SJCRH30 (cell line): ENCODE measurements around the gene MYMK. TPM values are rescaled to one million over a fixed set of nuclear protein-coding genes. Genes with fewer than 3 reads are reported as not detected.

Experiments used
- DNase-seq, 2 experiments: peaks; one replicate each; pipeline ENCODE4 v3.0.0-alpha.2; 2015 to 2020
- H3K27ac ChIP-seq: fragments of 250-450 bp; sonication (Bioruptor Pico); 2 replicates; pipeline ENCODE4 v1.5.1; 2020; ENCODE audit warnings: mild to moderate bottlenecking, moderate library complexity
- H3K27me3 ChIP-seq: fragments of 250-450 bp; sonication (Bioruptor Pico); 2 replicates; pipeline ENCODE4 v1.5.1; 2020; ENCODE audit warnings: mild to moderate bottlenecking, moderate library complexity
- H3K36me3 ChIP-seq: fragments of 250-450 bp; sonication (Bioruptor Pico); 2 replicates; pipeline ENCODE4 v1.5.1; 2020; ENCODE audit warnings: mild to moderate bottlenecking, moderate library complexity
- H3K4me1 ChIP-seq: fragments of 250-450 bp; sonication (Bioruptor Pico); 2 replicates; pipeline ENCODE4 v1.5.1; 2020; ENCODE audit warnings: mild to moderate bottlenecking, moderate library complexity
- H3K4me3 ChIP-seq: fragments of 250-450 bp; sonication (Bioruptor Pico); 2 replicates; pipeline ENCODE4 v1.5.1; 2020; ENCODE audit warnings: mild to moderate bottlenecking, moderate library complexity
- H3K9me3 ChIP-seq: fragments of 250-450 bp; sonication (Bioruptor Pico); replicated peaks from 2 replicates; pipeline ENCODE4 v1.5.1; 2020; ENCODE audit warnings: mild to moderate bottlenecking, moderate library complexity
- total RNA-seq: library from RNA; depleted of rRNA; stranded (reverse); fragments of >200 nt; shearing (Covaris generic); gene quantifications from 2 replicates; pipeline ENCODE4 v1.2.3, GENCODE V29; 2014; rRNA removed

The MYMK gene
- total RNA-seq, 1 experiment from 2014 or later: 2.0 TPM

DNA sequence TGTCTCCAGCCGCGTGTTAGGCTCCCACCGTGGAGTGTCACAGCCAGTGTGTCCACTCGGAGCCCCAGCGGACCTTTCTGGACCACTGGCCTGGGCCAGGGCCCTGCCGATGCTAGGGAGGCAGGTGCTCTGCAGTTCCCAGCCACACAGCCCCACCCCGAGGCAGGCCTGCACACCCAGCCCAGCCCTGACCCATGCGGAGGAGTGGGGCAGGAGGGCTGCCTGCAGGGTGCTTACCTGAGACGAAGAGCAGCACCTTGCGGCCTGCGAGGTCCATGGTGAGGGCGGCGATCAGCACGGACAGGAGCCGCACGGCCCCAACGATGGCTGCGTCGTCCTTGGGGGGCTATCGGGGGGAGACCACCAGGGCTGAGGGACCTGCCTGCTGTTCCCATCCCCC, 51.0 kb downstream of the MYMK start:
- DNase-seq: no peak
- H3K4me3 ChIP-seq: no peak overlapping the region
- H3K4me1 ChIP-seq: peaks cover 6% of the 10 kb centered on the region
- H3K27me3 ChIP-seq: no peaks in the 10 kb centered on the region
- no peaks in the 10 kb centered on the region for H3K9me3 ChIP-seq
- peaks cover 8% of the 10 kb centered on the region; the same call in 1 of the 2 replicates for H3K36me3 ChIP-seq
- H3K27ac ChIP-seq: no peak overlapping the region

DNA sequence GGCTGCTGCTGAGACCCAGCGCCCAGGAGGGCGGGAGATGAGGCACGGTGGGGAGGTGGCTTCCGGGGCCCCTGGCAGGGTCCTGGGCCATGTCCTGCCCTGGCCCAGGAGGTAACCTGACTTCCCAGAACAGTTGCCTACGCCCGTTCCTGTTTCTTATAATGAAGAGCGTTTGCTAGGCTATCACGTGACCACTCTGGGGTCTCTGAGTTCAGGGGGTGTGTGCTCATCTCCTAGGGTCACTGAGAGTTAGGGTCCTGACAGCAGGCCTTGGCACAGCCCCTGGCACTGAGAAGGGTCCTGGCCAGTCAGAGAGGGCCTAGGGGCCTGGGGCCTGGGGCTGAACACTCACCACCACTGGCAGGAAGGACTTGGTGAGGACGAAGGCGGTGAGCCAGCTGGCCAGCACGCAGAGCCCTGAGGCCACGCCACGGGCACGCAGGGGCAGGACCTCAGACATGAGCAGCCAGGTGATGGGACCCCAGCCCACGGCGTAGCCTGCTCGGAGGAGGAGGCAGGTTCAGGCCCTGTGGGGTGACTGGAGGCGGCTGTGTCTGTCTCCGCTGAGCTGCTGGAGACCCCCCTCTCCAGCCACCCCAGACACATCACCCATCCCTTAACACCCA, 51.9 kb downstream of the MYMK start:
- Histone ChIP-seq H3K36me3 (peaks cover 8% of the 10 kb centered on the region; the same call in 1 of the 2 replicates), H3K27ac (no peak overlapping the region), H3K27me3 (no peaks in the 10 kb centered on the region), H3K4me1 (peaks cover 2% of the 10 kb centered on the region), H3K9me3 (no peaks in the 10 kb centered on the region), H3K4me3 (no peak overlapping the region)
- DNase-seq: no peak

DNA sequence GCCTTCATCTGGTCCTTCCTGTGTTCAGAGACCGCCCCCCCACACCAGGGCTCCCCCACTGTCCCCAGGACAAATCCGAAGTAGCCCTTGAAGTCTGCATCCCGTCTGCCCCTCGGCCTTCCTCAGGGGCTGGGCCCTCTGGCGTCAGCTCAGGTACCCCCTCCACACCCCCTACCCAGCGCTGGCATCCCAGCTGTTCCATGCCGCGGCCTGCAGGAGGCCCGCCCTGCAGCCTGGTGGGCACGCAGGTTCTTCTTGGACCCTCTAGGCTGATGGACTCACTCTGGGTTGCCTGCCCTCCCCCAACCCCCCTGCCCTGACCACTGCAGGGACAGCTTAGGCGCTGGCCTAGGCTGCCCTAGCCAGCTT, 52.5 kb downstream of the MYMK start:
- Histone ChIP-seq H3K9me3 (no peaks in the 10 kb centered on the region), H3K27ac (no peak overlapping the region), H3K4me1 (no peaks in the 10 kb centered on the region), H3K36me3 (peaks cover 8% of the 10 kb centered on the region; the same call in 1 of the 2 replicates), H3K4me3 (no peak overlapping the region), H3K27me3 (no peaks in the 10 kb centered on the region)
- no peak for DNase-seq

- DNase-seq: no peak
- Histone ChIP-seq H3K9me3 (no peaks in the 10 kb centered on the region), H3K4me3 (no peak overlapping the region), H3K36me3 (peaks cover 8% of the 10 kb centered on the region; the same call in 1 of the 2 replicates), H3K27me3 (no peaks in the 10 kb centered on the region), H3K4me1 (no peaks in the 10 kb centered on the region), H3K27ac (no peak overlapping the region)
These were observed 53.0 kb downstream of the MYMK start for GRCh38 chr9:133471551-133472276.

DNA sequence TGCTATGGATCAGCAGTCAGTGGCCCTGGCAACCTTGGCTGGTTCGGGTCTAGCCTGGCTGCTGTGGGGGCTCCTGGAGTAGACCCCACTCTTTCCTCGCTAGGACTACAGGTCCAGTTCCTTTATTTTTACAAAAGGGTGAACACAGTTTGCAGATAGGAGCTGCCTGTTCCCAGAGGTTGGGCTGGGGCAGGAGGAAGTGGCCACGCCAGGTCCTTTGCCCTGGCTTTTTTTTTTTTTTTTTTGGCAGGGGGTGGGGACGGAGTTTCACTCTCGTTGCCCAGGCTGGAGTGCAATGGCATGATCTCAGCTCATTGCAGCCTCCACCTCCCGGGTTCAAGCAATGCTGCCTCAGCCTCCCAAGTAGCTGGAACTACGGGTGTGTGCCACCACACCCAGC, 53.8 kb downstream of the MYMK start:
- no peak for DNase-seq
- Histone ChIP-seq H3K9me3 (no peaks in the 10 kb centered on the region), H3K27ac (no peak overlapping the region), H3K4me1 (no peaks in the 10 kb centered on the region), H3K27me3 (no peaks in the 10 kb centered on the region), H3K4me3 (no peak overlapping the region), H3K36me3 (peaks cover 8% of the 10 kb centered on the region; the same call in 1 of the 2 replicates)

GRCh38 chr9:133470427-133470924, 54.3 kb downstream of the MYMK start:
- H3K4me1 ChIP-seq: no peaks in the 10 kb centered on the region
- H3K9me3 ChIP-seq: no peaks in the 10 kb centered on the region
- DNase-seq: no peak
- H3K36me3 ChIP-seq: peaks cover 8% of the 10 kb centered on the region; the same call in 1 of the 2 replicates
- H3K27me3 ChIP-seq: no peaks in the 10 kb centered on the region
- H3K27ac ChIP-seq: no peak overlapping the region
- no peak overlapping the region for H3K4me3 ChIP-seq

DNA sequence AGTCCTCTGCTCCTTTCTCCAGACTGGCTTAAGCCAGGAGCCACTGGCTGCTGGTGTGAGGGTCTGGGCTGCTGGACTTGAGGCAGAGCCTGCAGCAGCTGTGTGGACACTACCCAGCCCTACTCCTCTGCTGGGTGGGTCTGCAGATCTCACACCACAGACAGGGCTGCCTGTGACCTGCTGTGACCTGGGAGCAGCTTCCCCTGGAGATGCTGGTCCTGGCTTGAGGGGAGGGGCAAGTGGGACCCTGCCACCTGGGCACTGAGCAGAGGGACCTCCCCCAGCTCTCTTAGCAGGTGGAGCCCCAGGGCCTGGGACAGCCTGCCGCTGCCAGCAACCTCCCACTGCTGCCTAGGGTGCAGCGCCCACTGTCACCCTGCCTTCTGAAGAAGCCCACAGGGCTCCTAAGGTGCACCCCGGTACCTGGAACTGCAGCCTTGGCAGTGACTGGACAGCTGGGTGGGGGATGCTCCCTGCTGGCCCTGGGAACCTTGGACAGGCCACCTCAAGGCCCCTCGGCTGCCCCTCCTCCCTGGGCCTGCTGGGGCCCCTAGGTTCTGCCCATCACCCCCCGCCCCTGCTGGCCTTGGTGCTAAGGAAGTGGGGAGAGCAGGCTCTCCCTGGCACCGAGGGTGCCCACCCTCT, 55.9 kb downstream of the MYMK start:
- Histone ChIP-seq H3K4me3 (no peak overlapping the region), H3K27me3 (no peaks in the 10 kb centered on the region), H3K4me1 (no peaks in the 10 kb centered on the region), H3K27ac (no peak overlapping the region), H3K9me3 (no peaks in the 10 kb centered on the region), H3K36me3 (peaks cover 5% of the 10 kb centered on the region; the same call in 1 of the 2 replicates)
- DNase-seq: no peak

DNA sequence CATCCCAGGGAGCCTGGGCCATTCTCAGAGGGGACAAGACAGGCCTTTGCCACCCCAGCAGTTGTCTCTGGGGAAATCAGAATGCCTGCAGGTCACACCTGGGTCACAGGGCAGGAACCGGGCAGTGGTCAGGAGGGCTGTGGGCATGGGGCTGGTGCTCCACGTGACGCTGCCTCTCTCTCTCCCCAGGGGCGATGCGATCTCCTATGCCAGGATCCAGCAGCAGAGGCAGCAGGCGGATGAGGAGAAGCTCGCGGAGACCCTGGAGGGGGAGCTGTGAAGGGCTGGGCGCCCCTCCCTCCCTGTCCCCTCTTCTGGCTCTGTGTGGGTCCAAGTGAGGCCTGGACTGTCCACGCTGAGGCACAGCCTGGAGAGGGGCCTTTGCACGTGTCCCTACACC, 56.4 kb downstream of the MYMK start:
- Histone ChIP-seq H3K27ac (no peak overlapping the region), H3K27me3 (no peaks in the 10 kb centered on the region), H3K9me3 (no peaks in the 10 kb centered on the region), H3K4me1 (no peaks in the 10 kb centered on the region), H3K4me3 (no peak overlapping the region), H3K36me3 (peaks cover 2% of the 10 kb centered on the region; the same call in 1 of the 2 replicates)
- no peak for DNase-seq

GRCh38 chr9:133467101-133467500, 57.7 kb downstream of the MYMK start:
- no peak for DNase-seq
- Histone ChIP-seq H3K9me3 (no peaks in the 10 kb centered on the region), H3K27ac (no peak overlapping the region), H3K4me3 (no peak overlapping the region), H3K36me3 (no peaks in the 10 kb centered on the region; the same call in 1 of the 2 replicates), H3K4me1 (no peaks in the 10 kb centered on the region), H3K27me3 (no peaks in the 10 kb centered on the region)

DNA sequence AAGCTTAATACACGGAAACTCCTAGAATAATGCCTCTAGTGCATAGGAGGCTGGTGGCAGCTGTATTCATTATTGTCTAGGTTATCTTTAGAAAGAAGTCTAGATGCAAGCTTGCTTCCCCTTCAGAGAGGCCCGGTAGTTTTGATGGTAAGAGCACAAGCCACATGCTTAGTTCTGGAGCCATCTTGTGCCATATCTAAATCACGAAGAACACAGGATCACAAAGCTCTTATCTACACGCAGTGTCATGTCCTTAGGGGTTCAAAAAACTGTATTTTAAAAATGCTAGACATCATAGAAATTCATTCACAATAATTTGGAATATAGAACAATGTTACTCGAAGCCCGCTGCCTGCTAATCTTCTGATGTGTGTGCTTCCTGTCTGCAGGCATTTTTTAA, 58.8 kb downstream of the MYMK start:
- H3K9me3 ChIP-seq: no peaks in the 10 kb centered on the region
- no peak overlapping the region for H3K4me3 ChIP-seq
- H3K36me3 ChIP-seq: no peaks in the 10 kb centered on the region
- H3K4me1 ChIP-seq: peaks cover under 1% of the 10 kb centered on the region; the same call in 1 of the 2 replicates
- no peak overlapping the region for H3K27ac ChIP-seq
- H3K27me3 ChIP-seq: no peaks in the 10 kb centered on the region
- no peak for DNase-seq

- Histone ChIP-seq H3K36me3 (no peaks in the 10 kb centered on the region), H3K4me1 (peaks cover 5% of the 10 kb centered on the region; the same call in 1 of the 2 replicates), H3K4me3 (no peak overlapping the region), H3K27ac (no peak overlapping the region), H3K27me3 (no peaks in the 10 kb centered on the region), H3K9me3 (no peaks in the 10 kb centered on the region)
- no peak for DNase-seq
These were observed 60.1 kb downstream of the MYMK start for GRCh38 chr9:133464638-133465037.

Other genes starting within 250 kb of the MYMK start
- not detected in 2 replicates for gene ABO, start 249.8 kb downstream of the MYMK start, total RNA-seq
- gene SURF6, start 188.8 kb downstream of the MYMK start, total RNA-seq: 27.8 and 29.2 TPM in 2 replicates
- gene MED22, start 176.8 kb downstream of the MYMK start, total RNA-seq: 60.2 and 71.8 TPM in 2 replicates
- gene RPL7A, start 176.7 kb downstream of the MYMK start, total RNA-seq: 3,575 and 3,860 TPM in 2 replicates
- gene SURF1, start 168.5 kb downstream of the MYMK start, total RNA-seq: 19.0 and 19.3 TPM in 2 replicates
- 34.7 and 36.2 TPM in 2 replicates for gene SURF2, start 168.4 kb downstream of the MYMK start, total RNA-seq
- gene SURF4, start 148.9 kb downstream of the MYMK start, total RNA-seq: 232 and 233 TPM in 2 replicates
- gene STKLD1, start 148.6 kb downstream of the MYMK start, total RNA-seq: 1.7 and 1.8 TPM in 2 replicates
- gene REXO4, start 106.9 kb downstream of the MYMK start, total RNA-seq: 39.5 and 41.0 TPM in 2 replicates
- gene ADAMTS13, start 102.6 kb downstream of the MYMK start, total RNA-seq: 0.42 and 0.43 TPM in 2 replicates
- 12.1 and 13.6 TPM in 2 replicates for gene CACFD1, start 65.0 kb downstream of the MYMK start, total RNA-seq
- 20.3 and 23.4 TPM in 2 replicates for gene SLC2A6, start 45.9 kb downstream of the MYMK start, total RNA-seq
- gene ADAMTSL2, start 9.7 kb upstream of the MYMK start, total RNA-seq: 3.3 and 3.5 TPM in 2 replicates
- 2.5 and 3.4 TPM in 2 replicates for gene FAM163B, start 84.4 kb upstream of the MYMK start, total RNA-seq
- 2.2 and 2.5 TPM in 2 replicates for gene DBH, start 111.4 kb upstream of the MYMK start, total RNA-seq
- gene SARDH, start 213.4 kb upstream of the MYMK start, total RNA-seq: 15.7 and 18.5 TPM in 2 replicates